Stimulated activated CD8-positive, alpha-beta memory T cell treated with anti-CD3 and anti-CD28 coated beads, Interleukin-7, amount 100 ng/mL, for 24 hours (primary cell): ENCODE measurements around the gene ZNF41.
"Not testable (repeated sequence)": the region's sequence is repeated elsewhere in the genome, so short reads cannot be mapped to it uniquely, and the experiment has no call there.

ENCODE experiments used
- DNase-seq: peaks from one replicate; pipeline ENCODE4 v3.0.0-alpha.2; 2020; ENCODE audit warnings: low read depth

The ZNF41 gene

DNA sequence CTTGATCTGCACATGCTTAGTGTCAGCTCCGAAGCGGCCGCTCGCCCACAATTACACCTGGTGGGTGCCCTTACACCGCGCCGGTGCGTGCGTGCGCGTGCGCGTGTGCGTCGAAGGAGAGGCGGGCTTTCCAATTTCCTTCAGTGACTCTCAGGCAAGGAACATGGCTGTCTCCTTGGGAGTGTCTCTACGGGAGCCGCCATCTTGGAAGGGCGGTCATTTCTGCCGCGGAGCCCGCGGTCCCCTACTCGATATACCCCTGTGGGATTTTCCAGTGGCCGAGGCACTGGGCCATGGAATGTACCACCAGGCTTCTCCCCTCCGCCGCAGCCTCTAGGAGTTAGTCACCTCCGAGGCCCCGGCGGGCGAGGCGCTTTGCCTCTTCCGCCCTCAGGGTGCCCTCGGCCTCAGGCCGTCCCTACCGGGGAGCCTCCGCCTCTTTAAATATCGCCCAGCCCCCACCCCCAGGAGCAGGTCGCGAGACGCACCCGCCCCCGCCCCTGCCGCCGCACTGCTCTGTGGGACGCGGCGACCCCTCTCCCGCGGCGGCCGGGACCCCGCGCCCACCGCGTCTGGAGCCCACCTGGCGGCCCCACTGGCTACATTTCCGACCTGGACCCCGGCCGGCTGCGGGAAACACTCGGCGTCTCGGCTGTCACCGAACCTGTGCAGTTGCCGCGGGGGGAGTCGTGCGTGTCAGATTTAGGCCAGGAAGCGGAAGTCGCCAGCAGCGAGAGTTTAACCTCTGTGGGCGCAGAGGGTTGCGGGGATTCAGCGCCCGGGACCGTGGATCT, at the start of gene ZNF41:
Gene ZNF41, minus strand, starts transcription at position 711 of the 794 bp plus-strand sequence. CDS start 15,741 bp downstream, outside the sequence.
- DNase-seq = peak; percentile 55

GRCh38 chrX:47530049-47530448, 47.0 kb upstream of the ZNF41 start:
- DNase-seq = no peak

DNA sequence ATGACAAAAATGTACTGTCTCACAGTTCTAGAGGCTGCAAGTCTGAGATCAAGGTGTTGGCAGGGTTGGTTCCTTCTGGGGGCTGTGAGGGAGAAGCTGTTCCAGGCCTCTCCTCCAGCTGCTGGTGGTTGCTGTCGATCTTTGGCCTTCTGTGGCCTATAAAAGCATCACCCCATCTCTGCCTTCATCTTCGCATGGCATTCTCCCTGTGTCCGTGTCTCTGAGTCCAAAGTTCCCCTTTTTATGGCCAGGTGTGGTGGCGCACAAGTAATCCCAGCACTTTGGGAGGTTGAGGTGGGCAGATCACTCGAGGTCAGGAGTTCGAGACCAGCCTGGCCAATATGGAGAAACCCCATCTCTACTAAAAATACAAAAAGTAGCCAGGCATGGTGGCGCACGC, 46.5 kb upstream of the ZNF41 start:
- DNase-seq = no peak

DNA sequence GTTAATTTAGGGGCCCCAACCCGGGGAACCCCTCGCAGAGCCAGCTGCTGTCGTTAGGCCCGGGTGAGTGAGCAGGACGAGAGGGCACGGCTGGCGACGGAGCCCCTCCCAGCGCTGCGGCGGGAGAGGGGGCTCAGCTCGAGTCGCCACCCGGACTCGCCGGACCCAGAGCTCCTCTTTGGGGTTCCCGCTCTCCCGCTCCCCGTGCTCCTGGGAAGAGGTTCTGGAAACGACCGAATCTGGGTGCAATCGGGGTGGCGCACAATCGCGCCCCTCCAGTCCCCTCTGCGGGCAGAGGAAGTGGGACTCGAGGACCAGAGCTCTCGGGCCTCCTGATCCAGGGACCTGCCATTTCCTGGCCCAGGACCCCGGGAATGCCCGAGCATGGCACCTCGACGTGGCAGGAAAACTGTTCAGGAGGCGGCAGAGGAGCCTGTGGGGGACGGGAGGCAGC, 40.7 kb upstream of the ZNF41 start:
- DNase-seq = no peak

DNA sequence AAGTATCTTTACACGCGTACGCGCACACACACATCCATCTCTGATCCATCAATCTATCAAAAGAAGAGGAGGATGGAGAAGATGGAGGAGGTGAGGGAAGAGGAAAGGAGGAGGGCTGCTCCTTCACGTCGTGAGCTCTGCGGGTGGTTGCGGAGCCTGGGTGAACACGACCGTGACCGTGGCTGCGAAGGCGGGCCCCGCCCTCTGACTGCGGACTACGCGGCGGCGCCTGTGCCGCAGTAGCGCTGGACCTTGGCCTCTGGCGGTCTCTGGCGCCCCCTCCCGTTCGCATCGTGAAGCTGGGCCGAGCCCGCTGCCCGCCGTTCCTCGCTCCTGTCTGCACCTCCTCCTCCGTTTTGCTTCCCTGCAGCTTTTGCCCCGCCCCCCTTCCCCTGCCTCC, 40.3 kb upstream of the ZNF41 start:
- peak; percentile 57 for DNase-seq

GRCh38 chrX:47518144-47518543, 35.1 kb upstream of the ZNF41 start:
- no peak for DNase-seq

DNA sequence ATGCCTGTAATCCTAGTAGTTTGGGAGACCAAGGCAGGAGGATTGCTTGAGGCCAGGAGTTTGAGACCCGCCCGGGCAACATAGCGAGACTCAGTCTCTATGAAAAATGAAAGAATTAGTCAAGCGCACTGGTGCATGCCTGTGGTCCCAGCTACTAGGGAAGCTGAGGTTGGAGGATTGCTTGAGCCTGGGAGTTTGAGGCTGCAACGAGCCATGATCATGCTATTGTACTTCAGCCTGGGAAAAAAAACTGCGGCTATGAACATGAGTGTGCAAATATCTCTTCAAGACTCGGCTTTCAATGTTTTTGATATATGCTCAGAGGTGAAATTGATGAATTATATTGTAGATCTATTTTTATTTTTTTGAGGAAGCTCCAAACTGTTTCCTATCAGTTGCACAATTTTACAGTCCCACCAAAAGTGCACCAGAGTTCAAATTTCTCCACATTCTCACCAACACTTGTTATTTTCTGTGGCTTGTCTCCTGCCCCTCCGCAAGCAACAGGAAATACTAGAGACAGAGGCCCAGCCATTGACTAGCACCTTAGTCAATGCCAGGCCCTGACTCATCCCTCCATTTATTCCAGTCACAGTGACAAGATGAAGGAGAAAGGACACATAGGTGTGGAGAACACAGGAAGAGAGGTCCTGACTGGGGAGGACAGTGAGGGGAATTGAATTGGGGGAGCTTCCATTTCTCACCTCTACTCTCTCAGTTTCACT, 33.1 kb upstream of the ZNF41 start:
- DNase-seq = no peak

DNA sequence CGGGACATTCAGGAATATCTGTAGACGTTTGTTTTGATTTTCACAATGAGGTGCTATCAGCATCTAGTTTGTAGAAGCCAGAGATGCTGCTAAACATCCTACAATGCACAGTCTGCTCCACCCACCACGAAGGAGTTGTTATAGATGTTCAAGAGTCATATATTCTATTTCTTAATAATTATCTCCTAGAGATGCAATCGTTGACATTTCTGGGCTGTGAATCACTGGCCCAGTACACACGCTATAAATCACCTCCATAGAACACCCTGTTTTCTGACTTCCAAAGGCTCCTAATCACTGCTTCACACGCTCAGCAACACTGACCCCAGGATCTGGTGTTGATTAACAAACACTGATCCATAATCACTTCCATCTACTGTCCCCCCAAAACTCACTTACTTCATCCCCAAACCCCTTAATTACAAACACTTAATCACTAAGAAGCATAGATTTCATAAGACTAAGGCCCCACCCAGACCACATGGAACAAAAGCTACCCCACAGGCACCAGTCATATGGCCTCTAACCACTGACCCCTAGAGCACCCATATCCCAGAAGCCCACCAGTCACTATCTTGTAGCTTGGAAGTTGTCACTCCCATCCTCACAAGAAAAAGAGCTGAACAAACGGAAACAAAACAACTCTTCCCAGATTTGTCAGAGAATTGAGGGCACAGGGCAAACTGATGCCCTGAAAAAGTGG, 31.7 kb upstream of the ZNF41 start:
- no peak for DNase-seq

DNA sequence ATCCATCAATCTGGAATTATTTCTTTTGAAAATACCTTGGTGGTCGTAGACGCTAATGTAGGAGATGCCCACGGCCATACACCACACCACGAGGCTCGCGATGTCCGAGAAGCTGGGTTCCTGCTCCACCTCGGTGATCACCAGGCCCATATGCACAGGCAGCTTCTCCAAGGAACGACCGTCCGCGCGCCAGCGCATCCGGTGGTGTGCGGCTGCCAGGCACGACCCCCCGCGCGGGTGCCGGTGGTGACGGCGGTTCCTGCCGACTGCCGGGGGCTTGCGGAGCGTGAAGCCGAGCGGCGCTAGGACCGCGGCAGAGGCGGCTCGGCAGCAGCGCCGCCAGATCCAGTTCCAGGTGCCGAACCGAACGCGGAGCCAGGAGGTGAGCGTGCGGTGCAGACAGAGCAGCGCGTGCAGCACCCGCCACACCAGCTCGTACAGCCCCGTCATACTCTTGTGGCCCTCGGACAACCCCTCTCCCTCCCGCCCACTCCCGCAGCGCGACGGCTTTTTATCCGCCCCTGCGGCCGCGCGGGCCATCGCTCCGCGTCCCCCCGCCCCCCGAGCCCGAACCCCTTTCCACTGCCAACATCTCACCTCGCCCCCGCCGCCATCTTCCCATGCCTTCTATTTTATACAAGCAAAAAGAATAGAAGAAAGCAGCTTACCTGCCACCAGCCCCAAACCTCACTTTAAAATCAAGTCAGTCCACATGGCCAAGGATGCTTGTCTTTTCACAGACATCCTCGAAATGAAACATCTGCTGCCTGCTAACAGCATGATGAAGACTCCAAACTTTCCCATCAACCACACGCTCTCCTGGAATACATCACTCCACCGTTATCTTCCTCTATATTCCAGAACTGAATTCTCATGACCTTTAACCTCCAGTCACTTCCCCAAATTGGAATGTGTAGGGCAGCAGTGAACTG, 30.3 kb upstream of the ZNF41 start:
- DNase-seq = not testable (repeated sequence)

DNA sequence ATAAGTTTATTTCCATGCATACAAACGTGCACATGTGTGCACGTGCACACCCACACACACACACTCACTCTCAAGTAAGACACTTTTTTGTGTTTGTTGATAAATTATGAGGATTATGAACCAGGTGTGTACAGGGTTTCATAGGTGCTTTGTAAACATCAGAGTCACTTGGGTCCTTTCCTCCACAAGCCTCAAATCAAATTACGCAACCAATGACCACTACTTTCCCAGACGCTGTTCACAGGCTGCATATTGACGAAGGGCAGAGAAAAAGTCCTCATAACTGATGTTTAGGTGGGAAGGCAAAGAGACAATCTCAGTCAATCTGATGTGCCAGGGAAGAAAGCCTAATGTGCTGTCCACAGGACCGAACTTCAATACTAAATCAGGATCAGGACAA, 29.4 kb upstream of the ZNF41 start:
- not testable (repeated sequence) for DNase-seq

GRCh38 chrX:47507153-47507867, 24.3 kb upstream of the ZNF41 start:
- DNase-seq = no peak

DNA sequence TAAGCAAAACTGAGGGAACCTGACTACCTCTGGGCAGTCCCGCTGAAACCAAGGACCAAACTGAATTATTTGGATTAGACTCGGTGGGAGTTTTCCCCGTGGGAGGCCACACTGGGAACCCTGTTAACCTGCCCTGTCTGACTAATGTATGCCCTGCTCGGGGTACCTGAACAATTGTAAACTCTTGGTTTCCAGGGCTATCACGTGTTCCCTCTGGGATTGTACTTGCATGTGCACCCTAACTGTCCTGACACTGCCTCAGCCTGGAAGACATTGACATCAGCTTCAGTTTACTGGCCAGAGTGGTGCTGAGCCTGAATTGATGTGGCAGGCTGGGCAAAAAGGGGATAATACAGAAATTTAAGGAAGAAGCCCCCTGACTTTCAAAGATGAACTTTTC, 20.1 kb upstream of the ZNF41 start:
- DNase-seq = no peak

- no peak for DNase-seq
These were observed 19.5 kb upstream of the ZNF41 start for GRCh38 chrX:47502316-47503125.

DNA sequence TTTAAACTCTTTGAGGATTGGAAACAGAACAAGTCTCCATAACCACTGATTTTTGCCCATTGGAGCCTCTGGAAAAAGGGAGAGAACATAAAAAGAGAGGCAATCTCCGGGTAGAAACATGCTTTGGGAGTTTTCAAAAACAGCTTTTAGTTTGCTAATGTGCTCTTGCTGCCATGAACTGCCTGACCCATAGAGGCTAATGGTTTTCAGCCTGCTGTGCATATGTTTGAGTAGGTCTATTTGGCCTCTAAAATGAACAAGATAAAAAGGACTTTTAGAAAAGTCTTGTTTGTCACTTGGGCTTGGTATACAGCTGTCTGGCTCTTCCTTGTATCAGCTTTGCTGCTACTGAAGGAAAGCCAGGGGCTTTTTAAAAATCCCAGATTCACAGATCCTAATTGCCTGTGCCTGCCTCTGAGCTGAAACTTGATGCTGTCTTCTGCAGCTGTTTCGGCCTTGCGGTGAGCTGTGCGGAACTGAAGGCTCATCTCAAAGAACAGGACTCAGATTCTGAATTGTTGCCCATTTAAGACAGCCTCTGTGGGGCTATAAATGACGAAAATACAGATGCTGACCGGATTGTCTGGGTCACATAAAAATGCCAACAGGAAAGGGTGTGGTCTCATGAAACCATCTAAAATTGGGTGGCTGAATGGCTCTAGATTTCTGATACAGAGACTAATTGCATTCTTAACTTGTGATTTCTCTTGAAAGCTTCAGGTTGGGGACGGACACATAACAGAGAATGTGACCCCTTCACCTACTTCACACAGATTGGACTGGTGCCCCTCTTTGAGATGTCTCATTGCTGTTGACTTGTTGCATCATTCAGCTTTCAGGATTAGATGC, 18.4 kb upstream of the ZNF41 start:
- no peak for DNase-seq

DNA sequence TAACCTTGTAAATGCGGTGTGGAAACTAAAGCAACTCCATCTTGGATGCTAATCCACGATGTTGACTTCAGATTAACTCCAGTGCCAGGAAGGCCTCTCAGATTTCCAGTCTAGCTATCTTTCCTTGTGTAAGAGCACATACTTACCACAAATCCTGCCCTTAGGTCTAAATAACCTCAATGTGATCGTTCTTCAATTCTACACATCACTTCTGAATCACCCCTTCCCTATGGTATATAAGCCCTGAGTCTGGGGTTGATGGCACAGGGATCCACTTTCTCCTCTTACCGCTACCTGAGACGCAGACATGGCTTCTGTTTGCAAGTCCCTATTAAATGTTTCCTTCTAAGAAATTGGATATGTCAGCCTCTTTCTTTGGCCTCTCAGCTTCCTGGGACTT, 17.5 kb upstream of the ZNF41 start:
- no peak for DNase-seq

DNA sequence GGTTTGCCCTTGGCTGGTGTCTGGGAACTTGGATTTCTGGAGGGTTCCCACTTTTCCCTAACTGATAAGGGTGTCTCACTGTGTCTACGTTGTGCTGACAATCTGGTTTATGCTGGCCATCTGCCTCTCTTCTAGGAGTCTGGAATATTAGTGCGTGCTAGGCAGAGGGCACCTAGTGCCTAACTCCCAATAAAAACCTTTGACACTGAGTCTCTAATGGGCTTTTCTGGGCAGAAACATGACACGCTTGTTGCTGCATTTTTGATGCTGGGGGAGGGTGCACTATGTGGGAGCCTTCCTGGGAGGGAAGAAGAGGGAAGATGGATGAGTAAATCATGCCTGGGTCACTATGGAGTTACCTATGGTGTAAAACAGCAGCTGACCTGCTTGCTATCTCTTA, 16.3 kb upstream of the ZNF41 start:
- no peak for DNase-seq

- no peak for DNase-seq
These were observed 15.4 kb upstream of the ZNF41 start for GRCh38 chrX:47498411-47498810.

DNA sequence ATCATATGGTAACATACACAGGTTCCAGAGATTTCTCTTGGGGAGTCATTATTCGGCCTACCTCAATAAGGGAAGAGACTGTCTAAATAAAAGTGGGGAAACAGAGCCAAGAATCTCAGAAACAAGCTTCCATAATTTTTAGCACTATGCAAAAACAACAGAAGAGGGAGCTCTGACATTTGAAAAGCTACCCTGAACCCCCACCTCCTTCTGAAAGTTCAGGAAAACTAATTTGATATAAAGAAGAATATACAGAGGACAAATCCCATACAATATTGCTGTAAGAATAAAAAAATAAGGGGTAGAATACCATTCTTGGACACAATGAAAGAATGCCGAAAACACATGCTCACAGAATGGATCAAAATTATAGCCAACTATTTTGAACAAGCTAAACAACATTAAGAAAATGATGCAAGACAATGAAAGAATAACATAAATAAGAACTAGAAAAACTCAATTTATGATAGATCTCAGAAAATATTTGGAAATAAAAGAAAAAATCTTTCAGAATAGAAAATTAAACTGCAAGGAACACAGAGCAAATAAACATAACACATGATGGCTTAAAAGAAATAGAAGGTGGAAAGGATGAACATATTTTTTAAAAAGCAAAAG, 14.4 kb upstream of the ZNF41 start:
- DNase-seq = no peak

DNA sequence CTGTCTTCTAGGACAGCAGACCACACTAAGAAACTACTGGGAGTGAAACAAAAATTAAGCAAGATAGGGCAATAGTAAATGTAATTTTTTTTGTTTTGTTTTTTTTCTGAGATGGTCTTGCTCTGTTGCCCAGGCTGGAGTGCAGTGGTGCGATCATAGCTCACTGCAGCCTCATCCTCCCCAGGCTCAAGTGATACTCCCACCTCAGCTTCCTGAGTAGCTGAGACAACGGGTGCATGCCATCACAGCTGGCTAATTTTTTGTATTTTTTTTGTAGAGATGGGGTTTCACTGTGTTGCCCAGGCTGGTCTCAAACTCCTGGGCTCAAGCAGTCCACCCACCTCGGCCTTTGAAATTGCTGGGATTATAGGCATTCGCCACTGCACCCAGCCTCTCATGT, 9.1 kb upstream of the ZNF41 start:
- DNase-seq = not testable (repeated sequence)
